GM19193 (cell line): Measurements from ENCODE around the gene CYB5A.

ENCODE experiments used
- POLR2A ChIP-seq: IDR thresholded peaks from 4 replicates; pipeline ENCODE4 v1.6.1; 2011; ENCODE audit not compliant: insufficient read depth, insufficient read length; ENCODE audit errors: extremely low read depth

CYB5A gene

GRCh38 chr18:74221081-74221480 lies 70.7 kb downstream of the CYB5A start:
- TF ChIP-seq POLR2A, result no peak

- no peak for TF ChIP-seq POLR2A
Observed at GRCh38 chr18:74219056-74219455, 72.7 kb downstream of the CYB5A start.

- TF ChIP-seq POLR2A, result no peak
Observed at GRCh38 chr18:74217476-74218143, 74.2 kb downstream of the CYB5A start.

- no peak for TF ChIP-seq POLR2A
Observed at GRCh38 chr18:74216661-74217110, 75.1 kb downstream of the CYB5A start.

DNA sequence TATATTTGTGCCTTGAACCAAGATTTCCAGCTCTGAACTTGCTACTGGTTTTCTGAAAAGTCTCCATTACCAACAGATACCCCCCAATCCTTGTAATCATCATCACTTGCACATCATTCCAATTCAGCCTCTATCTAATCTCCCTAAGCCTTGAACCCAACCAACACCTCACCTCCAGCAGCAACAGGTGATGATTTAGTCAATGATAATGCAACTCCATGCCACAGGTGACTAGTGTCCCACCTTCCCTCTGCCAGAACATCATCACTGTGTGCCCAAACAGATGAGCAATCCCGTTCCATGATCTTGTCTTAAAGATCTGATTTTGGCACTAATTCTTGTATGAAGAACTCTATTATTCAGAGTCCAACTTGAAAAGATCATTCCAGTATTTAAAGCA lies 75.9 kb downstream of the CYB5A start:
- TF ChIP-seq POLR2A, result no peak

GRCh38 chr18:74213429-74213828 lies 78.3 kb downstream of the CYB5A start:
- TF ChIP-seq POLR2A, result no peak

DNA sequence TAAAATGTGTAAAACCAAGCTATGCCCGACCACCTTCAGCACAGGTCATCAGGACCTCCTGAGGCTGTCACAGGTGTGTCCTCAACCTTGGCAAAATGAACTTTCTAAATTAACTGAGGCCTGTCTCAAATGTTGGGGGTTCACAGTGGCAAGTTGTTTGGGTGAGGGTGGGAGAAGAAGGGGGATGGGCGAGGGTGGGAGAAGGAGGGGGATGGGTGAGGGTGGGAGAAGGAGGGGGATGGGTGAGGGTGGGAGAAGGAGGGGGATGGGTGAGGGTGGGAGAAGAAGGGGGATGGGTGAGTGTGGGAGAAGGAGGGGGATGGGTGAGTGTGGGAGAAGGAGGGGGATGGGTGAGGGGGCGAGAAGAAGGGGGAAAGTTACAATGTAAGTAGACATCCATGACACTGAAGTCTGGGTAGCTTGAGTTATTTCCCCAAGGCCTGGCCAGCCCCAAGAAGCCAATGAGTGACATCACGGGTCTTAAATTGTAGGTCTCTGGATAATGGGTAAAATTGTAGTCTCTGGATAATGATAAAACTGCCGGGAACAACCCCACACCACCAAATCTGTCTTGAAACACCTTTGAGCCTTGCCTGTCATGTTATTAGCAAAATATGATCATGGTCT lies 87.1 kb downstream of the CYB5A start:
- TF ChIP-seq POLR2A, result no peak

GRCh38 chr18:74203811-74204210 lies 88.0 kb downstream of the CYB5A start:
- TF ChIP-seq POLR2A, result no peak
